ENCODE results near the gene MS4A1. TPM values are rescaled to one million over a fixed set of nuclear protein-coding genes. Genes with fewer than 3 reads are reported as not detected.

The MS4A1 gene
- total and polyA plus RNA-seq, 2 experiments from 2014 or later: 0.23 TPM; not detected in 1

- TF ChIP-seq REST (IDR thresholded peaks at IDR 0.05; ENCODE audit: unreplicated experiment): no peak
- no peak for TF ChIP-seq STAT1 (IDR thresholded peaks at IDR 0.05; ENCODE audit: unreplicated experiment)
- no peak for TF ChIP-seq NANOG (IDR thresholded peaks at IDR 0.05; ENCODE audit: borderline replicate concordance)
- TF ChIP-seq ZNF114 (CRISPR knock-in tag; IDR thresholded peaks at IDR 0.05): no peak
Measured at GRCh38 chr11:60431251-60431650, 24.4 kb upstream of the MS4A1 start (continued).

DNA sequence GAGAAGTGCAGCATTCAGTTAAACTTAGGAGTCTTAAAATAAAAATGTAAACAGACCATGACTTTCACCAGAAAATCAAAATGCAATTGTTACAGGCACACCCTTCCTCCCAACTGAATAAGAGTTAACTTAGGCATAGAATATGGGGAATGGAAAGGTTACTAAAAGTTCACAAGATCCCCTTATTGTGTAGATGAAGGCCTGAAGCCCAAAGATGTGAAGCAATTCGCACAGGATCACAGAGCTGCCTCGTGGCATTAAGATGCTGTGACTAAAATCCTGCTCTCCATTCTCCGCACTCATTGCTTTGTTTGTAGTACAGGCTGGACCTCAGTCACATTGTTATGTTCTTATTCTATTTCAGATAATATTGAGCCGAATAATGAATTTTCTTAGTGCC is 22.2 kb upstream of the MS4A1 start:
- DNase-seq (ENCODE audit: low spot score) (no peak), ATAC-seq (no peak)
- peaks cover 7% of the 10 kb centered on the region; the same call in 2 of the 3 replicates for H3K9me3 Mint-ChIP-seq
- no peaks in the 10 kb centered on the region for H3K27me3 Mint-ChIP-seq (ENCODE audit: insufficient read depth, low read depth, poor library complexity)
- no peak overlapping the region for H3K4me2 ChIP-seq
- H3K36me3 Mint-ChIP-seq (ENCODE audit: low read depth): peaks cover 6% of the 10 kb centered on the region; the same call in 1 of the 3 replicates
- no peaks in the 10 kb centered on the region for H4K20me1 ChIP-seq (replicated peaks; ENCODE audit: insufficient read depth)
- no peaks in the 10 kb centered on the region for H3K27me3 ChIP-seq (ENCODE audit: insufficient read depth)
- no peak overlapping the region for H3K27ac Mint-ChIP-seq
- H3K27ac ChIP-seq (ENCODE audit: low read depth): no peak overlapping the region
- H2AFZ ChIP-seq: no peak overlapping the region
- H3K4me3 ChIP-seq: no peak overlapping the region
- H3K9me2 ChIP-seq (ENCODE audit: insufficient read depth): 0 out of 2 replicates have a peak, but pooled peaks cover 3% of the 10 kb centered on the region
- H3K4me1 ChIP-seq (ENCODE audit: insufficient read depth): no peaks in the 10 kb centered on the region
- no peak overlapping the region for H3K4me3 Mint-ChIP-seq
- no peaks in the 10 kb centered on the region for H3F3A ChIP-seq (replicated peaks; ENCODE audit: low read depth)
- no peaks in the 10 kb centered on the region for H3K36me3 ChIP-seq (ENCODE audit: insufficient read depth)
- no peaks in the 10 kb centered on the region for H3K79me2 ChIP-seq (replicated peaks; ENCODE audit: insufficient read depth)
- no peaks in the 10 kb centered on the region for H3K4me1 Mint-ChIP-seq
- TF ChIP-seq REST (IDR thresholded peaks at IDR 0.05; ENCODE audit: unreplicated experiment) (no peak), POLR2AphosphoS5 (IDR thresholded peaks at IDR 0.05; ENCODE audit: low read depth) (no peak), ZNF462 (CRISPR knock-in tag; IDR thresholded peaks at IDR 0.05) (no peak), JUNB (IDR thresholded peaks at IDR 0.05; ENCODE audit: unreplicated experiment) (no peak), STAT1 (IDR thresholded peaks at IDR 0.05; ENCODE audit: unreplicated experiment) (no peak), EZH2phosphoT487 (IDR thresholded peaks at IDR 0.05; ENCODE audit: unreplicated experiment) (no peak), CTCF (conservative IDR thresholded peaks at IDR 0.05; ENCODE audit: low read depth in 2 of 2) (no peak)

Data from GM23338 (cell line).